Ishikawa (cell line): Measurements from ENCODE around the gene RPS15.
A peak's percentile ranks its signal among the peaks of the same experiment; 100 is the strongest.

Source experiments
- CEBPB ChIP-seq: IDR thresholded peaks from 2 replicates; pipeline ENCODE4 v1.6.1; 2012
- CREB1 ChIP-seq: IDR thresholded peaks from 2 replicates; pipeline ENCODE4 v1.6.1; 2012; ENCODE audit warnings: low read depth
- EGR1 ChIP-seq: IDR thresholded peaks from 2 replicates; pipeline ENCODE4 v1.6.1; 2012
- EP300 ChIP-seq: IDR thresholded peaks from 2 replicates; pipeline ENCODE4 v1.6.1; 2012; ENCODE audit warnings: borderline replicate concordance
- FOXM1 ChIP-seq: IDR thresholded peaks from 2 replicates; pipeline ENCODE4 v1.6.1; 2012; ENCODE audit warnings: low read depth, borderline replicate concordance
- RAD21 ChIP-seq: IDR thresholded peaks from 2 replicates; pipeline ENCODE4 v1.6.1; 2012; ENCODE audit warnings: low read depth
- TAF1 ChIP-seq: IDR thresholded peaks from 2 replicates; pipeline ENCODE4 v1.6.1; 2012; ENCODE audit warnings: low read depth, mild to moderate bottlenecking
- TCF12 ChIP-seq: IDR thresholded peaks from 2 replicates; pipeline ENCODE4 v1.6.1; 2012; ENCODE audit warnings: low read depth
- TEAD4 ChIP-seq: IDR thresholded peaks from 2 replicates; pipeline ENCODE4 v1.6.1; 2012
- YY1 ChIP-seq: IDR thresholded peaks from 2 replicates; pipeline ENCODE4 v1.6.1; 2012; ENCODE audit warnings: low read depth
- ZBTB7A ChIP-seq: IDR thresholded peaks from 2 replicates; pipeline ENCODE4 v1.6.1; 2012; ENCODE audit warnings: low read depth
- TF ChIP-seq, protein P1 (sequence below): IDR thresholded peaks from 2 replicates; pipeline ENCODE4 v1.6.1; 2012
- TF ChIP-seq, protein P2 (sequence below): IDR thresholded peaks from 2 replicates; pipeline ENCODE4 v1.6.1; 2012; ENCODE audit warnings: low read depth, mild to moderate bottlenecking
- TF ChIP-seq, protein P3 (sequence below): IDR thresholded peaks from 2 replicates; pipeline ENCODE4 v1.6.1; 2012

DNA sequence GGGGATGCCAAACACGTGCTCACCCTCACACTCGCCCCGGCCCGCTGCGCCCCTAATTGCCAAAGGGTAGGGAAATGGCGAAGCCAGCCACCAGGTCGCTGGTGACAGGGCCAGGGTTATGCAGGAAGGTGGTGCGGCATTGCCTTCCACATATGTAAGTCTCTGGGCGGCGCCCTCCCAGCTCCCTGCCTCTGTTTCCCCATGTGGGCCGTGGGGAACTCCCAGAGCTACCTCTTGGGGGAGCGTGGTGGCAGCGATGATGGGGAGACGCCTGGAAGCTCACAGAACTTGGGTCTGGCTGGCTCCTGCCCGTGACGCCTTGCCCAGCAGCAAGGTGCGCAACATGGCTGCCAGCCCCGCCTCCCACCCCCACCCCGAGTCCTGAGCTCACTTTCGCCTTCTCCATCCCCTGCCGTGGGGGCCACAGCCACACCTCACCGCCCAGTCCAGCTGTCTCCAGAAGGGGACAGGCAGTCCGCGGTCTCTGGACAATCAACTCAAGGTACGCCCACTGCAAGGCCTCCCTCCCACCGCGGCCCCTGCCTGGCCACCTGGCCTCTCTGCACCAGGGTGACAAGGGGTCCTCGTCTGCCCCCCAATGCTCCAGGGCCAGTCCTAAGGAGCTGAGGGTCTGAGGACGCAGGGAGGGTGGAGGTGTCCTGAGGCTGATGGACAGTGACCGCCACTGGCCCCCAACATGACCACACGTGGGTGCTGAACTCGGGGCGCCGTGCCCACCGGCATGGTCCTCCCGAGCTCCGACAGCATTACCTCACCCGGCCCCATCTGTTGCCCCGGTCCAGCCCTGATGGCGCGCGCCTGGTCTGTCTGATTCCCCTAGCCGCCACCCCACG, 34.3 kb downstream of the RPS15 start:
- TF ChIP-seq EP300: no peak
- TF ChIP-seq CREB1: no peak
- TF ChIP-seq TAF1: no peak
- TF ChIP-seq, protein P1, sequence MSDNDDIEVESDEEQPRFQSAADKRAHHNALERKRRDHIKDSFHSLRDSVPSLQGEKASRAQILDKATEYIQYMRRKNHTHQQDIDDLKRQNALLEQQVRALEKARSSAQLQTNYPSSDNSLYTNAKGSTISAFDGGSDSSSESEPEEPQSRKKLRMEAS: no peak
- TF ChIP-seq TEAD4: no peak
- TF ChIP-seq RAD21: no peak
- TF ChIP-seq, protein P2, sequence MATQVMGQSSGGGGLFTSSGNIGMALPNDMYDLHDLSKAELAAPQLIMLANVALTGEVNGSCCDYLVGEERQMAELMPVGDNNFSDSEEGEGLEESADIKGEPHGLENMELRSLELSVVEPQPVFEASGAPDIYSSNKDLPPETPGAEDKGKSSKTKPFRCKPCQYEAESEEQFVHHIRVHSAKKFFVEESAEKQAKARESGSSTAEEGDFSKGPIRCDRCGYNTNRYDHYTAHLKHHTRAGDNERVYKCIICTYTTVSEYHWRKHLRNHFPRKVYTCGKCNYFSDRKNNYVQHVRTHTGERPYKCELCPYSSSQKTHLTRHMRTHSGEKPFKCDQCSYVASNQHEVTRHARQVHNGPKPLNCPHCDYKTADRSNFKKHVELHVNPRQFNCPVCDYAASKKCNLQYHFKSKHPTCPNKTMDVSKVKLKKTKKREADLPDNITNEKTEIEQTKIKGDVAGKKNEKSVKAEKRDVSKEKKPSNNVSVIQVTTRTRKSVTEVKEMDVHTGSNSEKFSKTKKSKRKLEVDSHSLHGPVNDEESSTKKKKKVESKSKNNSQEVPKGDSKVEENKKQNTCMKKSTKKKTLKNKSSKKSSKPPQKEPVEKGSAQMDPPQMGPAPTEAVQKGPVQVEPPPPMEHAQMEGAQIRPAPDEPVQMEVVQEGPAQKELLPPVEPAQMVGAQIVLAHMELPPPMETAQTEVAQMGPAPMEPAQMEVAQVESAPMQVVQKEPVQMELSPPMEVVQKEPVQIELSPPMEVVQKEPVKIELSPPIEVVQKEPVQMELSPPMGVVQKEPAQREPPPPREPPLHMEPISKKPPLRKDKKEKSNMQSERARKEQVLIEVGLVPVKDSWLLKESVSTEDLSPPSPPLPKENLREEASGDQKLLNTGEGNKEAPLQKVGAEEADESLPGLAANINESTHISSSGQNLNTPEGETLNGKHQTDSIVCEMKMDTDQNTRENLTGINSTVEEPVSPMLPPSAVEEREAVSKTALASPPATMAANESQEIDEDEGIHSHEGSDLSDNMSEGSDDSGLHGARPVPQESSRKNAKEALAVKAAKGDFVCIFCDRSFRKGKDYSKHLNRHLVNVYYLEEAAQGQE: no peak
- no peak for TF ChIP-seq CEBPB
- 0 out of 2 replicates have a peak, but pooled peaks have one; percentile 14 for TF ChIP-seq YY1
- TF ChIP-seq TCF12: no peak
- TF ChIP-seq ZBTB7A: no peak
- TF ChIP-seq, protein P3, sequence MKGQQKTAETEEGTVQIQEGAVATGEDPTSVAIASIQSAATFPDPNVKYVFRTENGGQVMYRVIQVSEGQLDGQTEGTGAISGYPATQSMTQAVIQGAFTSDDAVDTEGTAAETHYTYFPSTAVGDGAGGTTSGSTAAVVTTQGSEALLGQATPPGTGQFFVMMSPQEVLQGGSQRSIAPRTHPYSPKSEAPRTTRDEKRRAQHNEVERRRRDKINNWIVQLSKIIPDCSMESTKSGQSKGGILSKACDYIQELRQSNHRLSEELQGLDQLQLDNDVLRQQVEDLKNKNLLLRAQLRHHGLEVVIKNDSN: no peak
- TF ChIP-seq EGR1: no peak
- no peak for TF ChIP-seq FOXM1
